HepG2 (cell line): ENCODE results near the gene TATDN3.

Source experiments
- DNMT1 ChIP-seq: sonication (generic); formaldehyde crosslinking; IDR thresholded peaks from 2 replicates; pipeline ENCODE4 v1.5.1; 2020; ENCODE audit warnings: mild to moderate bottlenecking, missing genetic modification reagents
- ESRRA ChIP-seq: sonication (generic); formaldehyde crosslinking; IDR thresholded peaks from 2 replicates; pipeline ENCODE4 v1.5.1; 2020; ENCODE audit warnings: mild to moderate bottlenecking, low read depth, missing genetic modification reagents
- FOXC1 ChIP-seq: sonication (generic); formaldehyde crosslinking; IDR thresholded peaks from 2 replicates; pipeline ENCODE4 v1.8.0; 2022; ENCODE audit warnings: mild to moderate bottlenecking, missing genetic modification reagents, borderline replicate concordance
- KDM5A ChIP-seq: fragments of 200-600 bp; sonication (generic); IDR thresholded peaks from 2 replicates; pipeline ENCODE4 v1.7.0; 2018; ENCODE audit warnings: antibody characterized with exemption, mild to moderate bottlenecking, low read length, borderline replicate concordance
- SNAI1 ChIP-seq: sonication (generic); formaldehyde crosslinking; IDR thresholded peaks from 2 replicates; pipeline ENCODE4 v1.5.0; 2020; ENCODE audit warnings: mild to moderate bottlenecking, missing genetic modification reagents, borderline replicate concordance
- ZNF33B ChIP-seq: sonication (generic); formaldehyde crosslinking; IDR thresholded peaks from 2 replicates; pipeline ENCODE4 v1.5.1; 2020; ENCODE audit warnings: mild to moderate bottlenecking, missing genetic modification reagents
- TF ChIP-seq, protein P1 (sequence below): IDR thresholded peaks from 2 replicates; pipeline ENCODE4 v1.6.1; 2016
- TF ChIP-seq, protein P2 (sequence below): sonication (generic); formaldehyde crosslinking; IDR thresholded peaks from 2 replicates; pipeline ENCODE4 v1.5.0; 2020; ENCODE audit warnings: mild to moderate bottlenecking, missing genetic modification reagents, moderate library complexity

DNA sequence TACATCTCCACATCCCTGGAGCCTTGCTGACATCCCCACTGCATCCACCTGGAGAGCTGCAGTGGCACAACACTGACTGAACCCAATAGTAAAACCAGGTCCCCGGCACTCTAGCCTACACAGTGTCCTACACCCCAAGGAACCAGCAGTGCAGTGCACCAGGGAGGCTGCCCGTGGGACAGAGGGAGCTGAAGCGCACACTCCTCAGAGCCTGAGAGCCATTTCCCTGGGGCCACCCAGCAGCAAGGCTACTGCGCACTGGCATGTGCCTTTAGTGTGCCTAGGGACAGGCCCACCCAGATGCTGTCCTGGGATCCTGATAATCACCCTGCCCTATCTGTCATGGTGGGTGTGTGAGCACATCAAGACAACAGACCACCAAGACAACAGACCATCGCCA lies 32.0 kb upstream of the TATDN3 start:
- TF ChIP-seq, protein P1, sequence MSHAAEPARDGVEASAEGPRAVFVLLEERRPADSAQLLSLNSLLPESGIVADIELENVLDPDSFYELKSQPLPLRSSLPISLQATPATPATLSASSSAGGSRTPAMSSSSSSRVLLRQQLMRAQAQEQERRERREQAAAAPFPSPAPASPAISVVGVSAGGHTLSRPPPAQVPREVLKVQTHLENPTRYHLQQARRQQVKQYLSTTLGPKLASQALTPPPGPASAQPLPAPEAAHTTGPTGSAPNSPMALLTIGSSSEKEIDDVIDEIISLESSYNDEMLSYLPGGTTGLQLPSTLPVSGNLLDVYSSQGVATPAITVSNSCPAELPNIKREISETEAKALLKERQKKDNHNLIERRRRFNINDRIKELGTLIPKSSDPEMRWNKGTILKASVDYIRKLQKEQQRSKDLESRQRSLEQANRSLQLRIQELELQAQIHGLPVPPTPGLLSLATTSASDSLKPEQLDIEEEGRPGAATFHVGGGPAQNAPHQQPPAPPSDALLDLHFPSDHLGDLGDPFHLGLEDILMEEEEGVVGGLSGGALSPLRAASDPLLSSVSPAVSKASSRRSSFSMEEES (CRISPR knock-in tag), result no peak
- no peak for TF ChIP-seq SNAI1 (CRISPR knock-in tag)
- TF ChIP-seq DNMT1 (CRISPR knock-in tag), result no peak
- no peak for TF ChIP-seq ZNF33B
- no peak for TF ChIP-seq ESRRA (CRISPR knock-in tag)
- TF ChIP-seq, protein P2, sequence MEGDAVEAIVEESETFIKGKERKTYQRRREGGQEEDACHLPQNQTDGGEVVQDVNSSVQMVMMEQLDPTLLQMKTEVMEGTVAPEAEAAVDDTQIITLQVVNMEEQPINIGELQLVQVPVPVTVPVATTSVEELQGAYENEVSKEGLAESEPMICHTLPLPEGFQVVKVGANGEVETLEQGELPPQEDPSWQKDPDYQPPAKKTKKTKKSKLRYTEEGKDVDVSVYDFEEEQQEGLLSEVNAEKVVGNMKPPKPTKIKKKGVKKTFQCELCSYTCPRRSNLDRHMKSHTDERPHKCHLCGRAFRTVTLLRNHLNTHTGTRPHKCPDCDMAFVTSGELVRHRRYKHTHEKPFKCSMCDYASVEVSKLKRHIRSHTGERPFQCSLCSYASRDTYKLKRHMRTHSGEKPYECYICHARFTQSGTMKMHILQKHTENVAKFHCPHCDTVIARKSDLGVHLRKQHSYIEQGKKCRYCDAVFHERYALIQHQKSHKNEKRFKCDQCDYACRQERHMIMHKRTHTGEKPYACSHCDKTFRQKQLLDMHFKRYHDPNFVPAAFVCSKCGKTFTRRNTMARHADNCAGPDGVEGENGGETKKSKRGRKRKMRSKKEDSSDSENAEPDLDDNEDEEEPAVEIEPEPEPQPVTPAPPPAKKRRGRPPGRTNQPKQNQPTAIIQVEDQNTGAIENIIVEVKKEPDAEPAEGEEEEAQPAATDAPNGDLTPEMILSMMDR (CRISPR knock-in tag), result no peak
- no peak for TF ChIP-seq FOXC1 (CRISPR knock-in tag)
- no peak for TF ChIP-seq KDM5A
